Astrocyte of the cerebellum (primary cell): ENCODE measurements around the gene TMEM86A.

ENCODE experiments used
- DNase-seq: peaks from one replicate; pipeline ENCODE4 v3.0.0-alpha.2; 2011; ENCODE audit warnings: low read depth
- H3K4me3 ChIP-seq: 2 replicates; pipeline ENCODE4 v1.5.1; 2011; ENCODE audit warnings: mild to moderate bottlenecking, low read depth, low read length, moderate library complexity
- in situ Hi-C: cut with HindIII; loops from 2 replicates; pipeline ENCODE4 v1.10.0; 2017; ENCODE audit warnings: low sequenced_read_pairs
- TF ChIP-seq, protein P1 (sequence below): IDR thresholded peaks from 2 replicates; pipeline ENCODE4 v1.5.1; 2012; ENCODE audit warnings: low read length, low read depth, moderate library complexity, mild to moderate bottlenecking; ENCODE audit errors: missing control alignments

The TMEM86A gene

DNA sequence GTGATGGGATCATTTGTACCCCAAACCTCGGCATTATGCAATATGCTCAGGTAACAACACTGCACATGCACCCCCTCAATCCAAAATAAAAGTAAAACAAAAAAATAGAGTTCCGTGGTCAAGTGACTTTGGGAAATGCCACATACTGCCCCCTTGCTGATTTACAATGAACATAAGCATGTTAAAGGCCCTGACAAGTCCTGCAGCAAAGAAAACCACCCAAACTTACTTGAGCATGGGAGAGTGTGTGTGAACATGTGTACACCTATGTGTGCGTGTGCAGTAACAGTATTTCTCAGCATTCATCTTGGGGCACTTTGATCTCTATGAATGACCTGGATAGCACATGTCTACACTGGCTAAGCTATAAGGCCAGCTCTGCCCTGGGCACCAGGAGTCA lies 43.2 kb downstream of the TMEM86A start:
- no peak for DNase-seq
- TF ChIP-seq, protein P1, sequence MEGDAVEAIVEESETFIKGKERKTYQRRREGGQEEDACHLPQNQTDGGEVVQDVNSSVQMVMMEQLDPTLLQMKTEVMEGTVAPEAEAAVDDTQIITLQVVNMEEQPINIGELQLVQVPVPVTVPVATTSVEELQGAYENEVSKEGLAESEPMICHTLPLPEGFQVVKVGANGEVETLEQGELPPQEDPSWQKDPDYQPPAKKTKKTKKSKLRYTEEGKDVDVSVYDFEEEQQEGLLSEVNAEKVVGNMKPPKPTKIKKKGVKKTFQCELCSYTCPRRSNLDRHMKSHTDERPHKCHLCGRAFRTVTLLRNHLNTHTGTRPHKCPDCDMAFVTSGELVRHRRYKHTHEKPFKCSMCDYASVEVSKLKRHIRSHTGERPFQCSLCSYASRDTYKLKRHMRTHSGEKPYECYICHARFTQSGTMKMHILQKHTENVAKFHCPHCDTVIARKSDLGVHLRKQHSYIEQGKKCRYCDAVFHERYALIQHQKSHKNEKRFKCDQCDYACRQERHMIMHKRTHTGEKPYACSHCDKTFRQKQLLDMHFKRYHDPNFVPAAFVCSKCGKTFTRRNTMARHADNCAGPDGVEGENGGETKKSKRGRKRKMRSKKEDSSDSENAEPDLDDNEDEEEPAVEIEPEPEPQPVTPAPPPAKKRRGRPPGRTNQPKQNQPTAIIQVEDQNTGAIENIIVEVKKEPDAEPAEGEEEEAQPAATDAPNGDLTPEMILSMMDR: no peak
- in situ Hi-C loops: no loop called here
- no peak overlapping the region for H3K4me3 ChIP-seq

DNA sequence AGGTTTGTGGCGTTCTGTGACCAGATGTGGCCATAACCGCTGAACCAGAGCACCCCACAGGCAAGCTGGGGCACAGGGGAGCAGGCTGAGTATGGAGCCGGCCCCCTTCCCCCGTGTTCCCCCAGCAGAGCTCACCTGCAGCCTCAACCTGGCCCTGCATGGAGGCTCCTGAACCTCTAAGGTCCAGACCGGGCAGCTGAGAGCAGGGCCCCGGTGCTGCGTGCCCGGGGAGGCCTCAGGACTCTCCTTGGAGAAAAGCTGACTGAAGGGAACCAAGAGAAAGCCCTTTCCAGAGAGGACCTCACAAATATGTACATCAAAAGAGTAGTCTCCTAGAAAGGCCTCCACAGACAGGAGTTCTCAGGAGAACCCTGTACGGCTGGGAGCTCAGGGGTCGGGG lies 44.8 kb downstream of the TMEM86A start:
- no peak for DNase-seq
- H3K4me3 ChIP-seq: no peak overlapping the region
- TF ChIP-seq, protein P1: no peak
- in situ Hi-C loops: no loop called here

DNA sequence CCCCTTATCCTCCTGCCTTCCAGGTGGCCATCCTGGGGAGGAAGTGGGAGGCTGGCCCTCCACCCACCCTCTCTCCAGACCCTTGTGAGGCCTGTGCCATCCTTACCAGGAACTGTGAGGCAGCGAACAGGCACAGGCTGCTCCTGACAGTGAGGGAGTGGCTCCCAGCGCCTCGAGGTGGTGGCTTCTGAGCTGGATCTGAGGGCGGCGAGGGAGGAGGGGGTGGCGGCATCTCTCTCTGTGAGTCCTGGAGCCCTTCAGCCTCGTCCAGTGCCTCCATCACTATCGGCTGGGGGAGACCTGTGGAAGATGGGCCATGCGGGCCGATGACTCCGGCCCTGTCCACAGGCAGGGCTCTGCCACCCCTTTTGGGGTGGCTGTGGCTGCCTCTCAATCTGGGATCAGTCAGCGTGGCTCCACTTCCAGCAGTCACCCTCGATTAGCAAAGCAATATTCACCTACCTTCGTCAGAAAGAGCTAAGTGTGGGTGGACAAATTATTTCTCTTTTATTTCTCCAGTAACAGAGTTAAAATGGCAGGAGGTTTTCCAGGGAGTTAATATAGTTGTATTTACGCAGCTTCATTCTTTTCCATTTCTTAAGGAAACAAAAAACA lies 45.4 kb downstream of the TMEM86A start:
- H3K4me3 ChIP-seq: no peak overlapping the region
- TF ChIP-seq, protein P1: no peak
- no peak for DNase-seq
- in situ Hi-C loops: no loop called here

DNA sequence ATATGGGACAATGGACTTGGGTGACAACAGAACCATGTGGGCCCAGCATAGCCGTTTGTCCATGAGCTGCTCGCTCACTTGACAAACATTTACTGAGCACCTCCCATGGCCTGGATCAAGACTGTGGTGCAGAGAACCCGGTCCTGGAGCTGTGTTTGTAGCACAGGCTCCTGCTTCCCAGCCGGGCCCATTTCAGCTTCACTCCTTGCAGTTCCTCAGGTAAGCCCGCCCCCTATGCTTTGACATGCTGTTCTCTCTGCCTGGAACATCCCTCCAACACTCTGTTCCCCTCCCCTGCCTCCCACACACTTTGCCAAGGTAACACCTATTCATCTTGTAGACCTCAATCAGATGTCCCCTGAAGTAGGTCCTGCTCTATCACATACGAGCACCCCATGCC lies 46.7 kb downstream of the TMEM86A start:
- no peak for DNase-seq
- TF ChIP-seq, protein P1: no peak
- in situ Hi-C loops: no loop called here

DNA sequence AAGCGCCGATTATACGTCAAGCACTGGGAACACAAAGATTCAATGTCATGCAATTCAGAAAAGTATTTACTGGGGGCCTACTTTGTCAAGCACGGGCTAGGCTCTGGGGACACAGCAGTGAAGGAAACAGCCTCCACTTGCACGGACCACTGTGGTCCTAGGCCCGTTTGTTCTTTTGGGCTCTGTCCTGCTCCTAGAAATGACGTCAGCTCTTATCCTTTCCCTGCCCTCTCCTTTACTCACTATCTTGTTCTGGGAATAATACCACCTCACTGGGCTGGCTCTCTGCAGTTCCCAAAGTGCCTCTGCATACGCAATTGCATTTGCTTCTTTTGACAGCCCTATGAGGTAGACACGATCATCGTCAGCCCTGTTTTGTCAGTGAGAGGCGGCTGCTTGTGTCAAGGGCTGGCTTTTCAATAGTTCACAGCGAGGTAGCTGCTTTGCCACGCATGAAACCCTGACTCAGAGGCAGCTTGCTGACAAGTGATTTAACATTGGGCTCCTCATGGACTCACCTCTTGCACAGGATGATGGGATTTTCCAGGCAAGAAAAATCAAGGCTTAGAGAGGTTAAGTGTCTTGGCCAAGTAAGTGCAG lies 50.3 kb downstream of the TMEM86A start:
- H3K4me3 ChIP-seq: no peak overlapping the region
- TF ChIP-seq, protein P1: no peak
- DNase-seq: no peak
- in situ Hi-C loops: no loop called here

More for the DNA sequence above, 46.7 kb downstream of the TMEM86A start:
- H3K4me3 ChIP-seq: no peak overlapping the region

DNA sequence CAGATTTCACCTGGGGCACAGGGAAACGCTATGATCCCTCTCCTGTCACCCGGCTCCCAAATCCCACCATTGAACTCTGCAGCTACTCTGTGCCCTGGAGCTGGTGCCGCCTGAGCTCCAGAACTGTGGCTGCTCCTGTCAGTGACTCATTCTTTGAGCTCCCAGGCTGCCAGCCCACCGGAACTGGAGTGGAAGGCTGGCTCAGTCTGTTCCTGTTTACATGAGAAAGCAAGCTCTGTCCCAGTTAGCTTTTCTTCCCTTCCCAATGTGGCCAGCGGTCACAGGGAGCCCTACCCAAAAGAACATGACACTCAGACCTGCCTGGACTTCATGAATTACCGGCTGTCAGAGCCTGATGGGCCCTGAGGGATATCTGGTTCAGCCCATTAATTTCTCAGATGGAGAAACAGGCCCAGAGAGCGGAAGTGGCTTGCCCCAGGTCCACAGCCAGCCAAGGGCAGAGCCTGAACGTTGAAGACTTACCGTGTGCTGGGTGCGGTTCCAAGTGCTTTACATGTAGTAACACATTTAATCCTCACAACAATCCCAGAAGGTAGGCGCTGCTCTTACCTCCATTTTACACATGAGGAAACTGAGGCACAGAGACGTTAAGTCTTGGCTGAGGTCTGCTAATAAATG lies 51.2 kb downstream of the TMEM86A start:
- in situ Hi-C loops: no loop called here
- H3K4me3 ChIP-seq: no peak overlapping the region
- DNase-seq: peak; percentile 6
- TF ChIP-seq, protein P1: no peak
